Right forelimb (tissue), 1 donor: ENCODE results near the gene BCL2.

ENCODE experiments used
- DNase-seq: peaks from one replicate; pipeline ENCODE4 v3.0.0-alpha.2; 2018

The BCL2 gene

DNA sequence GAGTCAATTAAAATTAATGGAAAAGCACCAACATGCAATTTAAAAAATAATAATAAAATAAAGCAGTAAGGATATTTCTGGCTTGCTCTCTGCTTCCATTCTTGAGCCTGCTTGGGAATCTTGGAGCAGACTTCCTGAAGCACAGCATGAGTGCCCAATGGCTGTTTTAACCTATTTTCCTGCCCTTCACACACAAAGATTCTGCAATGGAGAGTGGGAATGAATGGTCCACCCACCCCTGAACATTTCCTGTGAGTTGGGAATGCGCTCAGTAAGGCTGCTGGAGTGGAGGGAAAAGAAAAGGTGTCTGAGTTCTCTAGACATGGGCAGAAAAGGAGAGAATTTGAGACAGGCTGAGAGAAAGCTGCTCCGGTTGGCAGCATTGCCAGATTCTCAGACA, 140.6 kb downstream of the BCL2 start:
- DNase-seq: no peak

DNA sequence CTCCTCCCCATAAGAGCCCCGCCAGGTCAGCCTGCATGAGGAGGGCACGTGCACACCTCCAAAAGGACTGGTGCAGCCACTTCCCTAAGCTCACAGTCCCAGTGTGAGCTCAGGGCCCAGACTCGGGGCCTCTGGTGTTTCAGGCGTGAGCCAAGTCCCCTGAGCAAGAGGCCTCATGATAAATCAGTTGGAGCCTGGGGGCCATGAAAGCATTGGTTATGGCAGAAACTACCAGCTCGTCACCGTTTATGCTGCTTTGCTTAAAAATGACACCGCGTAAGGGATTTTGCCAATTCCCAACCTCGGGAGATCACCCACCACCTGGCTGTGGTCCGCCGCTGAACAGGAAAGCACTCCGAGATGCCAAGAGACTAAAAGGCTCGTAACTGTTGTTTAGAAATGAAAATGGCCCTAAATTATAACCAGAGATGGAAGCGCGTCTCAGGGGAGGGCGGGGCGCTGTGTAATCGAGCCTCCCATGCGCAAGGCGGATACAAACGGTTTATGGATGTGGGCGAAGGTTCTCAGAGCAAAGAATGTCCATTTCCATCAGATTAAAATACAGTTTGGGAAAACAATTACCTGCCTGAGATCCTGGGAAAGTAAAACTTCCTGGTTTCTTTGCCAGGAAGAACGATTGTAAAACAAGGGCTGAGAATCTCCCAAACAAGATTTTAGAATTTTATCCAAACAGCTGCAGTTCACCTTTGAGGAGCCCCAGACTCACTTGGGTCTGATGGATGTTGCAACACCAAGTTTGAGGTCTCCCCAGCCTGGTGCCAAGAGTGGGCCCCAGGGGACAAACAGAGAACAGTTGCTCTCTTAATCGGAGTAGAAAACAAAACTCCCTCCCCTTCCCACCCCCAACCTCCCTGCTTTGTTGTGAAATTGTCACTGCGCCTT, 141.4 kb downstream of the BCL2 start:
- peak; percentile 72 for DNase-seq

DNA sequence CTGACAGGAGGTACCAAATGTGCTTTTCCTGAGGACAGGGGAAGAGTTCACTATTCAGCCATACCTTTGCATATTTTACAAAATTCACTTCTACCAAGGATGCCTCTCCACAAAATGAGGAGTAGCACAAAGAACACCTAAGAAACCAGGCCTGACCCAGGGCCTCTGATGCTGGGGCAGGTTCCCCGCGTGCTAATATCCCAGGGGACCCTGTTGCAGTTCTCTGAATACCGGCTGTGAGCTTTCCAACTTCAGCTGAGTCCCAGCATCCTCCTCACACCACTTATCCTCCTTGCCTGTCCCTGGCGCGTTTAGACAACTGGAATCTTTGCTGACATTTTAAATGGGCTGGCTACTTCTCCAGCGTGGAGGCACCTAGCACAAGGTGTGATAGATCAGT, 142.3 kb downstream of the BCL2 start:
- no peak for DNase-seq

DNA sequence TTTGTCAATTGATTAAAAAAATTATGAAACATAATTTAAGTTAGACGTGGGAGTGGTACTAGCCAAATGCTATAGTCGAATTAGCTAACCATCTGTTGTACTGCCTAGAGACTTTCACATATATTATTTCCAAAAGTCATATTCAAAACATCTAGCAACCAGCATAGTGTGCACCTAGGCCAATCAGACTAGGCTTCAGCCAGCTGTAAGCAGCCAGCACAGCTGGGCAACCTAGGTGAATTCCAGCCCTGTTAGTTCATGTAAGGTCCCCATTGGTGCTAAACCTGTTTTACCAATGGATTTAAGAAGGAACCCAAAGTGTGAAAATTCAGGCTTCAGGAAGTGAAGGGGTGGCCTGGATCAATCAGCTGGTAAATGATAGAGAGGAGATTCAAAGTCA, 144.3 kb downstream of the BCL2 start:
- no peak for DNase-seq

DNA sequence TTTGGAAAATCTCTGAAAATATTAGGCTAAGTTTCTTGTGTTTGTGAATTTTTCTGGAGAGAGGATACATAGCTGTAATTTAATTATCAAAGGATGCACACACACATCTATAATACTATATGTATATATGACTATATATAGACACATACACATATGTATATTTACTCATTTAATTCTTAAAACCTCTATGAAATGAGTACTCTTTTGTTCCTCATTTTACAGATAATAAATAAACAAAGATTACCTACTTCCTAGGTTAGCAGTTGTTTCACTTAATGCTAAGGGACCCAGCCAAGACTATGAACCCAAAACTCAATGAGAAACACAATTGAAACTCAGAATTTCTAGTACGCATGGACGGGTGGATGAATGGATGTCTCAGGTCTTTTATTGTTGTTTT, 145.6 kb downstream of the BCL2 start:
- no peak for DNase-seq

DNA sequence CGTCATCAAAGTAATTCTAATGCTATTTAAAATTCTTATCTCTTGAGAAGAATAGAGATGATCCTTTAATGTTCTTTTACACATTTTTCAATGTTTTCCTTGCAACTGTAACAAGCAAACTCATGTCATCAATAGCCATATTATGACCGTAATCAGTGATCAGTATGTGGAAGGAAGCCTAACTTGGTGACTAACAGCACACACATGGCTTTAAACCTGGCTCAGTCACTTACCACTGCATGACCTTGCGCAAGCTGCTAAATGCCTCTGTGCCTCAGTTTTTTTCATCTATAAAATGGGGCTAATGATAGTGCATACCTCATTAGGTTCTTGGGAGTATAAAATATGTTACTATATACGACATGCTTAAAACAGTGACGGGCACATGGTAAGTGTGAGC, 149.7 kb downstream of the BCL2 start:
- DNase-seq: no peak

DNA sequence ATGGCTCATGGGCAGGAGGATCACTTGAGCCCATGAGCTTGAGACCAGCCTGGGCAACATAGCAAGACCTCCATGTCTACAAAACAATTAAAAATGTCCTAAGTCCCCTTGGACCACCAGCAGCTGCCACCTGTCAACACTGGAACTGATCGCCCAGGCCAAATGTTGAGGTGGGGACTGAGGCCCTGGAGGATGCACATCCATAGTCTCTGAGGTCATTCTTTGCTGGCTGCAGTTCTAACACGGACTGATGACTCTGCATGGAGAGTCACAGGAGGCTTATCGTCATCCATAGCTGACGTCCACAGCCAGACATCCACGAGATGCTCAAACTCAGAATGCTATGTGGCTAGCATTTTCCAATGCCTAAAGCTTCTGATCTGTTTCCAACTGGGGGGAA, 151.3 kb downstream of the BCL2 start:
- no peak for DNase-seq

DNA sequence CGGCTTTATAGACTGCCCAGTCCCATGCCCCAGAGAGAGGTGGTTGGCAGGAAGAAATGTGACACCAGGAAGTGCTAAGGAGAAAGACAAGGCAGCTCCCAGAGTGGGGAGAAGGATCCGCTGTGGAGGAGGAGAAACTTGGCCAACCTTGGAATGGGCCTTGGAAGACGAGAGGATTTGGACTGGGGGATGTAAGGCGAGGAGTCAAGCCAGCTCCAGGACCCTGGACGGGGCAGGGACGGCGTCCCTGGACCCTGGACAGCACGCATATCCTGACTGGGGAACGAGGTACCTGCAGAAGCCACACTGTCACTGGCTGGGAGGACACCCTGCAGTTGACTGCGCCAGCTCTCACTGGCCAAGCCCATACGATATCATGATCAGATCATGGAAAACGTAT, 153.4 kb downstream of the BCL2 start:
- no peak for DNase-seq

DNA sequence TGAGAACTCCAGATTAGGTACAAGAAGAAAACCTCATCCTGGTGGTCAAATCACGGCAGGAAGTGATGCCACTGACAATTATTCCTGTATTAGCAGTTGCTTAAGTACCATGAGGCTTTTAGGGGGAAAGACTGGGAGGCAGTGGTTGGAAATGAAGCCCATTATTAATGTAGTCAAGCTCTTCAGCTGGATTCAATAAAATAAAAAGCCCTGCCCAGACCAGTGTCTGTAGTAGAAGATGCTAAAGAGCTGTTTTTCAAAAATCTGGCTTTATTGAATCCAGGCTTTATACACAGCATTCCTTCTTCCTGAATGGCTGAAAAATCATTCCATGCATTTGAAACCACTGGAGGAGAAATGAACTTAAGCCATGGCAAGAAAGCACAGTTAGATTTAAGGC, 155.2 kb downstream of the BCL2 start:
- no peak for DNase-seq

DNA sequence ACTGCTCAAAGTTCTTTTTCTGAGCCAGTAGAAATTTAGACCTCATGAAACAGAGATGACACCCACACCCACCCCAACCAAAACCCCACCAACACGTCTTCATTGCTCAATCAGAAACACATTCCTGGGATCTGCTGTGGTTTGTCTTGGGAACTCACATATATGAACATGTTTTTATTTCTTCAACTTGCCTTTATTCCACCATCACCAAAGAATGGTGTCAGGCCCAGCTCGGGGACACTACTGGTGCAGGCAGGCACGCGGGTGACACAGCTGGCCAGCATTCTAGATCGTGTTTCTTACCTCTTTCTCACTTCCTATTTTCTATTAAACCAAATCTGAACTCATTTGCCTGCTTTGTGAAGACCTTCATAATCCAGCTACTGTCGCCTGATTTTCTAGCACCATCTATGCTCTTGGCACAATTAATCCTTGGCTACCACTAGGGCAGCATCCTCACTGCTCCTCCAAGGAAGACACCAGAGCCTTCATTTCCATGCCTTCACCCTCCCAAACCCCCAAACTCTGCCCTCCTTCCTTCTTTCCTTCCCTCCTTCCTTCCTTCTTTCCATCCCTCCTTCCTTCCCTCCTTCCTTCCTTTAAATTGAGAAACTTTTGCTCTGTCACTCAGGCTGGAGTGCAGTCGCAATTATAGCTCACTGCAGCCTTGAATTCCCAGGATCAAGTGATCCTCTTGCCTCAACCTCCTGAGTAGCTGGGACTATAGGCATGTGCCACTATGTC, 157.1 kb downstream of the BCL2 start:
- DNase-seq: no peak

DNA sequence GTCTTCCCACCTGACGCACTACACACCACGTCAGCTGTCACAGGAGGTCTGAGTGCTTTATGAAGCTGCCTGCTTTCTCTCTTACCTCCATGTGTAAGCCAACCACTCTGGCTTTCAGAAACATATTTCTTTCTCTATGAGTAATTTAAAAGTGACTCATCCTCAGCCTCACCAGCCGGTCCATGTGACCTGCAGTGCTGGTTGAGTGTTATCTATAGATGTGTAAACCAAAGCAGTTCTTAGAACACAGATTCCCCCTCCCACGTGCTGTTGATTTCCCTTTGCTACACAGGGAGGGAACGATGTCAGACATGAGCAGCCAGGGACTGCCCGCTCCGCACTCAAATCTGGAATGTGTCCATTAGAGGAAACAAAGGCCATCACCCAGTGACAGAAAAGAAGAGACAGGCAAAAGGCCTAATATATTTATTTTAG, 157.8 kb downstream of the BCL2 start:
- DNase-seq: no peak

DNA sequence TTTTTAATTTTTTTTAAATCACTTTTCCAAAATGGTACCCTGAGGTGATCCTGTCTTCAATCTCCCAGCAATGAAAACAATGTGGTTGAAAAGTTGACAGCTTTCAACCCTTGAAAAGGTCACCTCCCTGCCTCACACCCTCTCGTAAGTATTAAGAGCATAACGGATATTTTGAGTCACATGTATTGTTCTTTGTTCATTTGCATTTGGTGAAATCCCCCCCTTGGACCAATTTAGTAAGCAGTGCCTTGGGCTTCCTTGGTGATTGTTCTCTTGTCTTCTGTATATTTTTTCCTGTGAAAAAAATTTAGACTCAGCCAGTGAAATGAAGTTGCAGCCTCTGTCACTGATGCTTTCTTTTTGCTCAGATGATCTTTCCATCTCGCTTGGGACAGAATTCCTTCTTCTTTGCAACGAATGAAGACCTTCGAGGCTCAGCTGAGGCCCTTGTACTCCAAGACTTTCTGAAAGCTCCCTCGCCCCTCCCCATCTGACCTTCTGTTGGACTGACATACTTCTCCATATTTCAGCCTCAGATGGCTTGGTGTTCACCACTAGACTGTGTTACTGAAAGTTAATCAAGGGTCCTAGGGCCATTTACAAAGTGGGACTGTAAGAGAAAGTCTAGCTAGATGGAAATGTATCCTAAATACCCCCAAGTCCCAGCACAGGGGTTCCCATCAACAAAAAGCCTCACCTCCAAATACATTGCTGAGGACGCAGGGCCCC, 158.4 kb downstream of the BCL2 start:
- DNase-seq: no peak

DNA sequence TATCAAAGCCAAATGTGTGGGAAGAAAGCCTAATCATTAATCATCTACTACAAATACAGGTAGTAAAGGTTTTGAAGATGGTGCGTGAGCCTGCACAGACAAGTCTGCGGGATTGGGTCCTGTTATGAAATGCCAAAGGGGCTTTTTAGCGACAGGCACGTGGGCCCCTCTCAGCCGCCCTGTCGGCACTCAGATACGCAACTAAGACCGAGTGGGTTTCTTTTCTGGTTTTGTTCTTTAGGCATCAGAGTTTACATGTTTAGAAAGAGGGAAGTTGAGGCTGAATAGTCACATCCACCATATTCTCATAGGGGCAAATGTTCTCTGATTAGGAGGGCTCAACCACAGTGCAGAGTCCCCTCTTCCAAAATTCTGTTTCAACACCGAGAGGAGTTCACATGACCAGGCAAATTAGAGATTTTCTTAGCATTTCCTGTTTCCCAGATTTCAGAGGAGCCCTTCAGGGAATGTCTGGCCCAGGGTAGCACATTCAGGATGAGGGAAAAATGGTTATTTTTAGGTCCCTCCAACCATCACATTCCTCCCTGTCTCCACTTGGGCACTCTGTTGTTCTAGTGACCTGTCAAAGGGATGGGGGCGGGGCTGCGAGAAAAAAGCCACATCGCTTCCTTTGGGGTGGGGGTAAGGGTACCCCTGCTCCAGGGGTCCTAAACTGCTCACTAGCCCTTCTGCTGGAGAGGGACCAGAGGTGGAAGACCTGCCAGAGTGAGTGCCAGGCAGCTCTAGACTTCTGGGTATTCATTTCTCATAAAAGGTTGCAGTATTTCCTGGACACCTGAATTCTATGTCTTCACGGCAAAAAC, 159.2 kb downstream of the BCL2 start:
- no peak for DNase-seq

DNA sequence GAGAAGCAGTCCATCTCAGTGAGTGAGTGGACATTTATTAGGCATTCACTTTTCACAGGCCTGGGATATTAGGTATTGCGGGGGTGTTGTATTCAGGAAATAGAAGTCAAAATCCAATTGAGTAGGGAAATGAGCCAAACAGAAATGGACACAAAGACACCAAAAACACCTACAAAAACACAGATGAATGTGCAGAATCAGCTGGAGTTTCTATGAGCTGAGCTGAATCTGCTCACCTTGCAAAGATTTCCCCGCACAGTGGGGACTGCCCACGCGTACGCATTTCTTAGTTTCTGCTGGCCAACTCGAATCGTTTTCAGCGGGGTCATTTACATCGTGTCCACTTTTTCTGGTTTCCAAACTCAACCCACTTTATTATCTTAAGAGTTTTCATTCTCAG, 160.0 kb downstream of the BCL2 start:
- DNase-seq: no peak

DNA sequence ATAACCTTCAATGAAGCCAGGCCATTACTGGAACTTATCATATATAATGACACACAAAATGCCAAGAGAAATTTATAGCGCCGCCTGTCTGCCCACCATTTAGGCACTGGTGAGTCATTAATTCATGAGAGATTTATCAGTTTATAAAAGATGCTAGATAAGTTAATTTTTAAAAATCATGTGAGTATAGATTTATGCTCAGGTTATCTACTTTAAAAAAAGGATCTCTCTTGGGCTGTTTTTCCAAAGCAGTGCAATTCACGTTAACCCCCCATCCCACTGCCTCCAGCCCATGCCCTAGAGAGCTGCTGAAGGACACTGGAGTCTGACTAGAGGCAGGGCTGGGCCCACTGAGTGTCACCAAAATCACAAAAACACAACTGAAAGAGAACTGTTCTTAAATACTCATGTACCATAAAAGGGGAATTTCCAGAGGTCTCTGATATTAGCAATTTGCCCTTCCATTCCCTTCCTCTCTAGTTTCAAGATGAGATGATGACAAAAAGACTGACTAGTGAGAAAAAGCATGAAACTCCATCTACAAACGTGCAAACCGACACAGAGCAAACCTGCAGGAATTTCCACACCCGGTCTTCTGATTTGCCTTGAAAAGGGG, 160.8 kb downstream of the BCL2 start:
- DNase-seq: no peak

DNA sequence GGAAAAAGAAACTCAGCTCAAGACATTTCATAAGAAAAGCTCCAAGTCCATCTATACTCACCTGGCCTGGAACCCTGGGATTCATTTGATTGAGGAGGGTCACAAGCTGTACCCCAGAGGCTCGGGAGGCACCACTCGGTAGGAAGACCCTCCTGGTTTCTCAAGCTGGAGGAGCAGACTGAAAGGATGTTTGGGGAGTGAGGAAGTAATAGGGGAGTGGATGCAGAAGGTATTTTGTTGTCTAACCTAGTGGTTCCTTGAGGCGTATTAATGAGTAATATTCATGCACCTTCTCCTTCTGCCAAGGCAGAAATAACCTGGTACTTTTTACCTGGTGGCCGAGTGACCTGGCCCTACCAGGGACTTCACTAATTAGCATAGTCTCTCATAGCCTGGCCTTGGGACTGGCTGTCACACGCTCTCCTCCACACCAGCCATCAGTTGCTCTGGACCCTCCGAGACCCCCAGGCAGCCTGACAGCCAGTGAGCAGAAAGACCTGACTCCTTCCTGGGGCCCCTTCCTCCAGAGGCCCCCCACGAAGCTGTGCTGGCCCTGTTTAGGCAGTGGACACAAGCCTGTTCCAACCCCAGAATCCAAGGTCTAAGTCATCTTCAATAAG, 161.4 kb downstream of the BCL2 start:
- no peak for DNase-seq

DNA sequence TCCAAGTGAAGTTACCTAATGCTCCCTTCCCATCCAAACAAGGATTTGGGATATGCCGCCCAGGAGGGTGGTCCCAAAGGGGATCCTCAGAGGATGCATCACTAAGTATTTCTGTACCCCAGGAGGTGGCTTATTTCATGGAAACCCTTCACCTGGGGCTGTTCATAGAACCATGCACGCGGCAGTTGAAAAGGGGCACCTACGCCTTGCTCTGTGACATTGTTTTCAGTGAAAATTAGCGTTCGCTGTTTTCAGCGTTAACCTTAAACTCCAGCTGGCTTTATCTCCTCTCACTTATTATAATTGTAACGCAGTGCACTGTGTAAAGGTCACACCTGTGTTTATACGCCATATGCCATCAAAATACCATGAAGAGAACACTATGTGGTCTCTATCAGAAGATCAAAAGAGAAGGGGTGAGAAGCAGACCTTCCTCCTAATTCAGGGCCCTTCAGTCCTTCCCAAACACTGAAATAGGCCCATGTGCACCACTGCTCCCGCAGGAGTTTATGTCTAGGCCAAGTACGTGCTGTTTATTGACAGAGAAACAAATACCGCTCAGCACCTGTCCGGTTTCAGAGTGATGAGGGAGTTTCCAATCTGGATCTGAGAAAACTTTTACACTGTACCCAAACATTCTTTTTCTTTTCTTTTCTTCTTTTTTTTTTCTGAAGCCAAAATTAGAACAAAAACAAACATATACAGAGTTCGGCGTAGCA, 162.1 kb downstream of the BCL2 start:
- DNase-seq: no peak

DNA sequence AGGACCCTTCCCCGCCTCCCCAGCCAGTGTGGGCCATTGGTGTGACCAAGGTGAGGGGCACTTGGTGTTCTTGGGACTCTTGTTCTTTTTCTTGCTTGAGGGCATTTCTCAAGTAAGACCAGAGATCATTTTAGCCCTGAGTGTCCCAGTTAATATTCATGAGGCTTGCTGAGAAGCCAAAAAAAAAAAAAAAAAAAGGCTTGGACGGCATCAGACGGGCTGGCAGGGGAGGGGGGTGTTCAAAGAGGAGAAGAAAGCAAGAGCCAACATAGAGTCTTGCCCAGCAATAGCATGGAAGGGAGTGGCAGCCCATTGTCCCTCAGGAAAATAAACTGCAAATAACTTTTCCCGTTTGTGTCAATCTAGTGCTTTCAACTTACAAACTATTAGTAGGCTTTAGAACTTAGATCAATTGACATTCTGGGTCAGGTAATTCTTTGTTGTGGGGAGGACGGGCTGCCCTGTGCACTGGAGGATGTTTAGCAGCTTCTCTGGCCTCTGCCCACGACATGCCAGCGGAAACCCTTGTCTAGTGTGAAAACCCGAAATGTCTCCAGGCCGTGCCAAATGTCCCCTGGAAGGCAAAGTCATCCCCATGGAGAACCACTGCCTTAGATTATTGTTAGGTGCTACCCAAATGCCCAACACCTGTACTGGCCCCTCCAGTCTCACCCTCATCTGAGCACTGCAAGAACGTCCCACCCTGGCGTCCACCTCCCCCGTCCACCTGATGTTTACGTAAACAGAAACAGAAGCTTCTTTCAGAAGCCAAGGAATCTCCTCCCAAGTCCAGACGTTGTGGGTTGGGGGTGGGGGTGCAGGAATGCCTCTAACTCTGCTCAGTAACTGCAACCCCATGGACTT, 163.4 kb downstream of the BCL2 start:
- DNase-seq: no peak

DNA sequence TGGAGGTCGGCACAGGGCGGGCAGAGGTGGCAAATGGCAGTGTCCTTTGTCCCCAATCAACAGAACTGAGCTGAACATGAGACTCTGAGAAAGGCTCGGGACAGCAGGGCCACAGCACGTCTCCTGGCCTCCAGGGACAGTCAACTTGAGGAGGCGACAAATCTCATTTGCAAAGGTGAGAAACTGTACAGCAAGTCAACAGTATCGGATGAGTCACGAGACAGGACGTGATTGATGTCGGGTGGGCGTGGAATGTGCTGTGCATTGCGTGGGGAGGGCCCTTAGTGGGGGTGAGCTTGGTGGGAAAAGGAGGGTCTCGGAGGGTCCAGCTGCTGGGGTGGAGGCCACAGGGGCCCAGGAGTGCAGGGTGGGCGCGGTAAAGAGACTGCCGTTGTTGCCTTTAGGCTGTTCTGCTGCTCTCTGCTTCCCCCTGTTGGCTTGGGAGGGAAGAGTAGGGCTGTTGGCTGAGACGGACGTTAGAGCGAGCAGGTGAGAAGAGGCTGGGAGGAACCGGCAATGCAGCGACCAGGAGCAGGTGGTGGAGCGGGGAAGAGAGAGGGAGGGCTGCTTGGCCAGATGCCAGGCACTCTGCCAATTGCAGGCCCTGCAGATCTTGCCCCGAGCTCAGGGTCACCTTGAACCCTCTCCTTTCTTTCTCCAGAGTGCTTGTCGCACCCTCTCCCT, 164.3 kb downstream of the BCL2 start:
- peak; percentile 76 for DNase-seq
